HG02678 (cell line): ENCODE data around the gene MYO18B.
"Not testable (repeated sequence)": the region's sequence is repeated elsewhere in the genome, so short reads cannot be mapped to it uniquely, and the experiment has no call there.

Experiments
- ATAC-seq: cut with Tn5 transposase; IDR thresholded peaks from one replicate; pipeline ENCODE4 v1.9.1; 2021; ENCODE audit warnings: mild to moderate bottlenecking, moderate library complexity; ENCODE audit not compliant: unreplicated experiment

MYO18B gene

GRCh38 chr22:25741692-25742626 lies at the start of gene MYO18B:
Gene MYO18B (plus strand): TSS chr22:25742188. CDS start chr22:25761093, 18,905 bp downstream.
- no peak for ATAC-seq

- no peak for ATAC-seq
These were observed 49.4 kb upstream of the MYO18B start for GRCh38 chr22:25692397-25693267.

- no peak for ATAC-seq
These were observed 48.8 kb upstream of the MYO18B start for GRCh38 chr22:25693268-25693565.

- no peak for ATAC-seq
These were observed 47.6 kb upstream of the MYO18B start for GRCh38 chr22:25694196-25694907.

- no peak for ATAC-seq
These were observed 46.8 kb upstream of the MYO18B start for GRCh38 chr22:25695146-25695545.

- no peak for ATAC-seq
These were observed 45.2 kb upstream of the MYO18B start for GRCh38 chr22:25696763-25697162.

GRCh38 chr22:25697181-25697664 lies 44.8 kb upstream of the MYO18B start:
- no peak for ATAC-seq

GRCh38 chr22:25697978-25698377 lies 44.0 kb upstream of the MYO18B start:
- no peak for ATAC-seq

- no peak for ATAC-seq
These were observed 43.5 kb upstream of the MYO18B start for GRCh38 chr22:25698461-25698860.

- no peak for ATAC-seq
These were observed 43.0 kb upstream of the MYO18B start for GRCh38 chr22:25698978-25699377.

GRCh38 chr22:25701056-25701780 lies 40.8 kb upstream of the MYO18B start:
- no peak for ATAC-seq

- ATAC-seq: no peak
These were observed 39.9 kb upstream of the MYO18B start for GRCh38 chr22:25702040-25702439.

- ATAC-seq: no peak
These were observed 39.3 kb upstream of the MYO18B start for GRCh38 chr22:25702571-25703167.

GRCh38 chr22:25704701-25705100 lies 37.3 kb upstream of the MYO18B start:
- no peak for ATAC-seq

- ATAC-seq: no peak
These were observed 35.8 kb upstream of the MYO18B start for GRCh38 chr22:25706197-25706596.

- not testable (repeated sequence) for ATAC-seq
These were observed 33.6 kb upstream of the MYO18B start for GRCh38 chr22:25708430-25708829.

GRCh38 chr22:25709758-25710157 lies 32.2 kb upstream of the MYO18B start:
- no peak for ATAC-seq

- no peak for ATAC-seq
These were observed 31.5 kb upstream of the MYO18B start for GRCh38 chr22:25710501-25710900.

GRCh38 chr22:25711491-25711890 lies 30.5 kb upstream of the MYO18B start:
- ATAC-seq: no peak
